DOHH2 (cell line): ENCODE data around the gene E2F6.

Experiments used
- H3F3A ChIP-seq: fragments of 200-600 bp; sonication (generic), shearing (Covaris generic); 2 replicates; pipeline ENCODE4 v1.6.0; 2016; ENCODE audit warnings: antibody characterized with exemption, mild to moderate bottlenecking; ENCODE audit not compliant: control insufficient read depth, insufficient read depth
- H3K27ac ChIP-seq: fragments of 200-600 bp; sonication (generic); 2 replicates; pipeline ENCODE4 v1.5.1; 2014; ENCODE audit warnings: low read depth, mild to moderate bottlenecking, low read length, moderate library complexity
- H3K27me3 ChIP-seq: fragments of 200-600 bp; sonication (generic); 2 replicates; pipeline ENCODE4 v1.6.1; 2014; ENCODE audit warnings: mild to moderate bottlenecking, low read length, mixed read lengths; ENCODE audit not compliant: control insufficient read depth
- H3K36me3 ChIP-seq: fragments of 200-600 bp; sonication (generic); 2 replicates; pipeline ENCODE4 v1.6.1; 2014; ENCODE audit warnings: mild to moderate bottlenecking, low read length, moderate library complexity, mixed read lengths; ENCODE audit not compliant: control insufficient read depth
- H3K4me1 ChIP-seq: fragments of 200-600 bp; sonication (generic); 2 replicates; pipeline ENCODE4 v1.6.1; 2014; ENCODE audit warnings: mild to moderate bottlenecking, low read length, mixed read lengths; ENCODE audit not compliant: control insufficient read depth
- H3K4me2 ChIP-seq: fragments of 200-600 bp; sonication (generic); 2 replicates; pipeline ENCODE4 v1.6.0; 2014; ENCODE audit warnings: mild to moderate bottlenecking, low read length, moderate library complexity
- H3K4me3 ChIP-seq: fragments of 200-600 bp; sonication (generic); 2 replicates; pipeline ENCODE4 v1.5.1; 2014; ENCODE audit warnings: mild to moderate bottlenecking, low read length, mixed read lengths
- H3K79me2 ChIP-seq: fragments of 200-600 bp; sonication (generic); 2 replicates; pipeline ENCODE4 v1.6.1; 2014; ENCODE audit warnings: mild to moderate bottlenecking, low read length, mixed read lengths; ENCODE audit not compliant: control insufficient read depth
- H3K9me2 ChIP-seq: fragments of 200-600 bp; sonication (generic); replicated peaks from 2 replicates; pipeline ENCODE4 v1.6.1; 2014; ENCODE audit warnings: mild to moderate bottlenecking, low read length, mixed read lengths; ENCODE audit not compliant: control insufficient read depth
- H3K9me3 ChIP-seq: fragments of 200-600 bp; sonication (generic); 2 replicates; pipeline ENCODE4 v1.6.1; 2014; ENCODE audit warnings: antibody characterized with exemption, low read length, mixed read lengths; ENCODE audit not compliant: control insufficient read depth, insufficient read depth
- H4K20me1 ChIP-seq: fragments of 200-600 bp; sonication (generic); 2 replicates; pipeline ENCODE4 v1.6.0; 2014; ENCODE audit warnings: low read depth, mild to moderate bottlenecking, antibody characterized with exemption, low read length, moderate library complexity; ENCODE audit not compliant: control insufficient read depth, insufficient read depth
- CTCF ChIP-seq: fragments of 200-600 bp; sonication (generic); IDR thresholded peaks from one replicate; pipeline ENCODE4 v1.5.1; 2014; ENCODE audit warnings: antibody characterized with exemption, mild to moderate bottlenecking, low read depth, low read length; ENCODE audit not compliant: poor library complexity, severe bottlenecking
- EZH2phosphoT487 ChIP-seq: fragments of 200-600 bp; sonication (generic); IDR thresholded peaks from 2 replicates; pipeline ENCODE4 v1.6.1; 2017; ENCODE audit warnings: borderline replicate concordance, mild to moderate bottlenecking, antibody characterized with exemption, low read length, moderate library complexity, mixed read lengths

E2F6 gene

GRCh38 chr2:11398750-11399437 lies 67.1 kb downstream of the E2F6 start:
- no peaks in the 10 kb centered on the region for H3F3A ChIP-seq
- H3K4me3 ChIP-seq: no peak overlapping the region
- peaks cover 7% of the 10 kb centered on the region for H3K27me3 ChIP-seq
- H3K27ac ChIP-seq: no peak overlapping the region
- no peak overlapping the region for H3K4me2 ChIP-seq
- TF ChIP-seq CTCF (no peak), EZH2phosphoT487 (no peak)
- H3K9me2 ChIP-seq: no peaks in the 10 kb centered on the region
- no peaks in the 10 kb centered on the region for H4K20me1 ChIP-seq
- H3K9me3 ChIP-seq: no peaks in the 10 kb centered on the region
- no peaks in the 10 kb centered on the region for H3K4me1 ChIP-seq
- no peaks in the 10 kb centered on the region for H3K36me3 ChIP-seq
- H3K79me2 ChIP-seq: no peaks in the 10 kb centered on the region

- Histone ChIP-seq H3K4me1 (no peaks in the 10 kb centered on the region), H3F3A (no peaks in the 10 kb centered on the region), H3K79me2 (no peaks in the 10 kb centered on the region), H3K27me3 (peaks cover 7% of the 10 kb centered on the region), H3K36me3 (no peaks in the 10 kb centered on the region), H3K9me2 (no peaks in the 10 kb centered on the region), H3K4me3 (no peak overlapping the region), H3K9me3 (no peaks in the 10 kb centered on the region), H3K4me2 (no peak overlapping the region), H3K27ac (no peak overlapping the region), H4K20me1 (no peaks in the 10 kb centered on the region)
- no peak for TF ChIP-seq EZH2phosphoT487
- no peak for TF ChIP-seq CTCF
These were observed 68.4 kb downstream of the E2F6 start for GRCh38 chr2:11397513-11397912.

GRCh38 chr2:11396467-11397445 lies 69.2 kb downstream of the E2F6 start:
- H4K20me1 ChIP-seq: no peaks in the 10 kb centered on the region
- no peaks in the 10 kb centered on the region for H3K9me2 ChIP-seq
- H3F3A ChIP-seq: no peaks in the 10 kb centered on the region
- H3K36me3 ChIP-seq: no peaks in the 10 kb centered on the region
- no peak for TF ChIP-seq EZH2phosphoT487
- no peak for TF ChIP-seq CTCF
- no peaks in the 10 kb centered on the region for H3K79me2 ChIP-seq
- peaks cover 7% of the 10 kb centered on the region for H3K27me3 ChIP-seq
- no peaks in the 10 kb centered on the region for H3K4me1 ChIP-seq
- no peak overlapping the region for H3K27ac ChIP-seq
- H3K9me3 ChIP-seq: no peaks in the 10 kb centered on the region
- no peak overlapping the region for H3K4me2 ChIP-seq
- H3K4me3 ChIP-seq: no peak overlapping the region
